ENCODE measurements around the gene ANKRD11. TPM values are rescaled to one million over a fixed set of nuclear protein-coding genes. Genes with fewer than 3 reads are reported as not detected.

Gene ANKRD11
- polyA plus RNA-seq, 1 donor (not counting 4 experiments of a cell fraction or from before 2014, with no cell fraction given), result 30.1 TPM

DNA sequence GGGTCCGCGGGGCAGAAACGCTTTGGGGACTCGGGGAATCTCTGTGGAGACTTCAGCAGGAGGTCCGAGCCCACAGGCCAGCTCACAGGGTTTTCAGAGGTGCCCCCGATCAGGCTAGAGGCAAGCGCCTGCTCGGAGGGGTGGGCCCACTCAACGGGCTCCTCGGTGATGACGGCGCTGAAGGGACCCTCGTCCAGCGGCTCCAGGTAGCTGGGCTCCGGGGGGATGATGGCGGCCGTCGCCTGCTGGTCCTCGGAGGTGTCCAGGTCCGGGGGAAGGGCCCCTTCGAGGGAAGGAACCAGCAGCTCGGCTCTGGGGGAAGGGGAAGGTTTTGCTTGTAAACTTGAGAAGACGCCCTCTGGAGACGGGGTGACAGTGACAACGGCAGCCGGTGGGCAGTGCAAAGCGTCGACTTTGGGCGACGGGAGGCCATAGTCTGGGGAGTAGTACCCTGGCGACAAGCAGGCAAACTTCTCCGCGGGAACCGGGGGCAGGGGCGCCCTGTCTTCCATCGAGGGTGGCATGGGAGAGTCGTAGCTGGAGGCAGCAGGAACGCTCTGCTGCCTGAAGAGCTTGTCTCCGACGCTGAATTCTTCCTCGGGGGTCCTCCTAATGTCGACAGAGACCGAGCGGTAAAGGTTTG, 209.7 kb downstream of the ANKRD11 start:
- Histone ChIP-seq H3K9me1 (ENCODE audit: control insufficient read depth, extremely low read depth, insufficient read depth, low read length) (no peaks in the 10 kb centered on the region), H3K36me3 (ENCODE audit: control insufficient read depth in 2 of 2, extremely low read depth in 1 of 2, insufficient read depth in 2 of 2, low read length in 2 of 2) (peaks cover 37 to 38% of the 10 kb centered on the region in 2 experiments), H3K9me3 (ENCODE audit: control insufficient read depth, low read depth, low read length) (no peaks in the 10 kb centered on the region), H3K9ac (ENCODE audit: control insufficient read depth, extremely low read depth, insufficient read depth, low read length) (no peak overlapping the region), H3K4me2 (ENCODE audit: control insufficient read depth, extremely low read depth, insufficient read depth, low read depth, low read length) (no peak overlapping the region), H4K20me1 (ENCODE audit: control insufficient read depth, extremely low read depth, insufficient read depth, low read length) (peaks cover 2% of the 10 kb centered on the region), H3K4me1 (ENCODE audit: control insufficient read depth, extremely low read depth, insufficient read depth, low read length) (no peaks in the 10 kb centered on the region), H3K79me2 (ENCODE audit: control insufficient read depth, insufficient read depth, low read length) (peaks cover 14% of the 10 kb centered on the region), H3K27me3 (ENCODE audit: control insufficient read depth, extremely low read depth, insufficient read depth, low read length) (no peaks in the 10 kb centered on the region), H3K4me3 (ENCODE audit: control insufficient read depth in 2 of 3, extremely low read depth in 1 of 3, insufficient read depth in 2 of 3, low read depth in 1 of 3, low read length in 3 of 3) (no peak overlapping the region), H3K27ac (ENCODE audit: control insufficient read depth, insufficient read depth, low read length) (no peak overlapping the region), H2AFZ (ENCODE audit: control insufficient read depth, low read length) (no peak overlapping the region)
- dilution Hi-C loops (cut with MboI; ENCODE audit: extremely low pct_ligation_motif_present, low sequenced_read_pairs), result no loop called here
- DNase-seq (ENCODE audit: low read depth, low spot score), result no peak
- no peak for FAIRE-seq
- no peak for TF ChIP-seq EZH2 (IDR thresholded peaks at IDR 0.05; ENCODE audit: low read length)
- TF ChIP-seq, protein P1, sequence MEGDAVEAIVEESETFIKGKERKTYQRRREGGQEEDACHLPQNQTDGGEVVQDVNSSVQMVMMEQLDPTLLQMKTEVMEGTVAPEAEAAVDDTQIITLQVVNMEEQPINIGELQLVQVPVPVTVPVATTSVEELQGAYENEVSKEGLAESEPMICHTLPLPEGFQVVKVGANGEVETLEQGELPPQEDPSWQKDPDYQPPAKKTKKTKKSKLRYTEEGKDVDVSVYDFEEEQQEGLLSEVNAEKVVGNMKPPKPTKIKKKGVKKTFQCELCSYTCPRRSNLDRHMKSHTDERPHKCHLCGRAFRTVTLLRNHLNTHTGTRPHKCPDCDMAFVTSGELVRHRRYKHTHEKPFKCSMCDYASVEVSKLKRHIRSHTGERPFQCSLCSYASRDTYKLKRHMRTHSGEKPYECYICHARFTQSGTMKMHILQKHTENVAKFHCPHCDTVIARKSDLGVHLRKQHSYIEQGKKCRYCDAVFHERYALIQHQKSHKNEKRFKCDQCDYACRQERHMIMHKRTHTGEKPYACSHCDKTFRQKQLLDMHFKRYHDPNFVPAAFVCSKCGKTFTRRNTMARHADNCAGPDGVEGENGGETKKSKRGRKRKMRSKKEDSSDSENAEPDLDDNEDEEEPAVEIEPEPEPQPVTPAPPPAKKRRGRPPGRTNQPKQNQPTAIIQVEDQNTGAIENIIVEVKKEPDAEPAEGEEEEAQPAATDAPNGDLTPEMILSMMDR (optimal IDR thresholded peaks at IDR 0.05 in 1 of 3, IDR thresholded peaks at IDR 0.05 in 1 of 3, conservative IDR thresholded peaks at IDR 0.05 in 1 of 3; ENCODE audit: extremely low read depth in 1 of 3, insufficient read depth in 2 of 3, low read length in 3 of 3), result no peak

DNA sequence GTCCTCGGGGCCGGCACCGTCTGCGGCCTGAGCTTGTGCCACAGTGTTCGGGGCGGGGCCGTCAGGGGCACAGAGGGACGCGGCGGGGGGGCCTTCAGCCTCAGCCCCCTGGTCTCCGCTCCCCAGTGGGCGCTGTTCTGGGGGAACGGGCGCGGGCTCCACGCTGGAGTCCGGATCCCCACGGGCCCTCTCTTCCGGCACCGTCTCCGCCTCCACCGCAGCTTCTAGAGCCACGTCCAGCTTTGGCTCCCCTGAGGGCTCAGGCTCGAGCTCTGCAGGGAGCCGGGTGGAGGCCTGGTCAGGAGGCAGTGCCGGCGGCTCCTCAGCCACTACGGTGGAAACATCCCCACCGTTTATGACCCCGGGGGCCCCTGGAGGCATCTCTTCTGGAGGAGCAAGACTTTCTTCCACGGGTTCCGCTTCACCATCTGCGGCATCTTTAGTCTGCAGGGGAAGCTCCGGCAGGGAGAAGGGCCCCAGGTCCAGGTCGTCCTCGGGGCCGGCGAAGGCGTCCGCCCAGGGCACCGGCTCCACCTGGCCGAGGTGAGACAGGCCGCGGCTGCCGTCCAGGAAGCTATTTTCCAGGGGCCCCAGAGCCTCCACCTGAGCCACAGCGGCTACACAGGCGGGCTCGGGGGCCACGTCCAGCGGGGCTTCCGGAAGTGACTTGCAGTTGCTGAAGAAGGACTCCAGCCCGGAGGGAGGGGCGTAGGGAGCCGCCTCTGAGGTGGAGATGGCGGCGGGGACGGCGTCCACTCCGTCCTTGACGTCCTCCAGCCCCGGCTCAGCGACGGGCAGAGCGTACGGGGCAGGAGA, 210.5 kb downstream of the ANKRD11 start:
- dilution Hi-C loops (cut with MboI; ENCODE audit: extremely low pct_ligation_motif_present, low sequenced_read_pairs), result no loop called here
- Histone ChIP-seq H3K9me3 (ENCODE audit: control insufficient read depth, low read depth, low read length) (no peaks in the 10 kb centered on the region), H3K79me2 (ENCODE audit: control insufficient read depth, insufficient read depth, low read length) (peaks cover 16% of the 10 kb centered on the region), H3K4me2 (ENCODE audit: control insufficient read depth, extremely low read depth, insufficient read depth, low read depth, low read length) (no peak overlapping the region), H3K27me3 (ENCODE audit: control insufficient read depth, extremely low read depth, insufficient read depth, low read length) (no peaks in the 10 kb centered on the region), H3K4me3 (ENCODE audit: control insufficient read depth in 2 of 3, extremely low read depth in 1 of 3, insufficient read depth in 2 of 3, low read depth in 1 of 3, low read length in 3 of 3) (no peak overlapping the region), H3K27ac (ENCODE audit: control insufficient read depth, insufficient read depth, low read length) (no peak overlapping the region), H3K9ac (ENCODE audit: control insufficient read depth, extremely low read depth, insufficient read depth, low read length) (no peak overlapping the region), H2AFZ (ENCODE audit: control insufficient read depth, low read length) (no peak overlapping the region), H4K20me1 (ENCODE audit: control insufficient read depth, extremely low read depth, insufficient read depth, low read length) (peaks cover 6% of the 10 kb centered on the region), H3K36me3 (ENCODE audit: control insufficient read depth in 2 of 2, extremely low read depth in 1 of 2, insufficient read depth in 2 of 2, low read length in 2 of 2) (peaks cover 35 to 38% of the 10 kb centered on the region in 2 experiments), H3K9me1 (ENCODE audit: control insufficient read depth, extremely low read depth, insufficient read depth, low read length) (no peaks in the 10 kb centered on the region), H3K4me1 (ENCODE audit: control insufficient read depth, extremely low read depth, insufficient read depth, low read length) (no peaks in the 10 kb centered on the region)
- DNase-seq (ENCODE audit: low read depth, low spot score) (no peak), FAIRE-seq (no peak)
- no peak for TF ChIP-seq EZH2 (IDR thresholded peaks at IDR 0.05; ENCODE audit: low read length)
- TF ChIP-seq, protein P1 (optimal IDR thresholded peaks at IDR 0.05 in 1 of 3, IDR thresholded peaks at IDR 0.05 in 1 of 3, conservative IDR thresholded peaks at IDR 0.05 in 1 of 3; ENCODE audit: extremely low read depth in 1 of 3, insufficient read depth in 2 of 3, low read length in 3 of 3), result no peak
